Fibroblast of the aortic adventitia (primary cell): Measurements from ENCODE around the gene SYS1. TPM values are rescaled to one million over a fixed set of nuclear protein-coding genes. Genes with fewer than 3 reads are reported as not detected.

Source experiments
- DNase-seq: peaks from one replicate; pipeline ENCODE4 v3.0.0-alpha.2; 2010; ENCODE audit warnings: low read depth
- H3K4me3 ChIP-seq: 2 replicates; pipeline ENCODE4 v1.5.1; 2011; ENCODE audit warnings: low read depth, mild to moderate bottlenecking, control low read depth, low read length, moderate library complexity
- total RNA-seq: library from RNA; depleted of rRNA; stranded (reverse); fragments of >200 nt; gene quantifications from 2 replicates; pipeline ENCODE4 v1.2.3, GENCODE V29; 2012; ENCODE audit warnings: low replicate concordance
- TF ChIP-seq, protein P1 (sequence below): IDR thresholded peaks from 2 replicates; pipeline ENCODE4 v1.5.1; 2011; ENCODE audit warnings: mild to moderate bottlenecking, low read length, control low read depth, inconsistent platforms; ENCODE audit not compliant: insufficient read depth

Gene SYS1
- total RNA-seq, 1 donor: 27.9 TPM

GRCh38 chr20:45378191-45378590 lies 15.2 kb downstream of the SYS1 start, which contains the start of gene TP53TG5:
Gene TP53TG5, minus strand, starts transcription at chr20:45378325. Its CDS starts 89 bp downstream, at chr20:45378236.
- TF ChIP-seq, protein P1, sequence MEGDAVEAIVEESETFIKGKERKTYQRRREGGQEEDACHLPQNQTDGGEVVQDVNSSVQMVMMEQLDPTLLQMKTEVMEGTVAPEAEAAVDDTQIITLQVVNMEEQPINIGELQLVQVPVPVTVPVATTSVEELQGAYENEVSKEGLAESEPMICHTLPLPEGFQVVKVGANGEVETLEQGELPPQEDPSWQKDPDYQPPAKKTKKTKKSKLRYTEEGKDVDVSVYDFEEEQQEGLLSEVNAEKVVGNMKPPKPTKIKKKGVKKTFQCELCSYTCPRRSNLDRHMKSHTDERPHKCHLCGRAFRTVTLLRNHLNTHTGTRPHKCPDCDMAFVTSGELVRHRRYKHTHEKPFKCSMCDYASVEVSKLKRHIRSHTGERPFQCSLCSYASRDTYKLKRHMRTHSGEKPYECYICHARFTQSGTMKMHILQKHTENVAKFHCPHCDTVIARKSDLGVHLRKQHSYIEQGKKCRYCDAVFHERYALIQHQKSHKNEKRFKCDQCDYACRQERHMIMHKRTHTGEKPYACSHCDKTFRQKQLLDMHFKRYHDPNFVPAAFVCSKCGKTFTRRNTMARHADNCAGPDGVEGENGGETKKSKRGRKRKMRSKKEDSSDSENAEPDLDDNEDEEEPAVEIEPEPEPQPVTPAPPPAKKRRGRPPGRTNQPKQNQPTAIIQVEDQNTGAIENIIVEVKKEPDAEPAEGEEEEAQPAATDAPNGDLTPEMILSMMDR: no peak
- no peak within 1 kb of the TSS for H3K4me3 ChIP-seq
- DNase-seq: no peak

GRCh38 chr20:45387274-45387673 lies 24.3 kb downstream of the SYS1 start:
- no peak overlapping the region for H3K4me3 ChIP-seq
- TF ChIP-seq, protein P1: no peak
- DNase-seq: no peak

GRCh38 chr20:45390931-45391330 lies 28.0 kb downstream of the SYS1 start:
- TF ChIP-seq, protein P1: no peak
- no peak overlapping the region for H3K4me3 ChIP-seq
- DNase-seq: no peak

- TF ChIP-seq, protein P1: no peak
- no peak overlapping the region for H3K4me3 ChIP-seq
- no peak for DNase-seq
These were observed 28.6 kb downstream of the SYS1 start for GRCh38 chr20:45391559-45391958.

DNA sequence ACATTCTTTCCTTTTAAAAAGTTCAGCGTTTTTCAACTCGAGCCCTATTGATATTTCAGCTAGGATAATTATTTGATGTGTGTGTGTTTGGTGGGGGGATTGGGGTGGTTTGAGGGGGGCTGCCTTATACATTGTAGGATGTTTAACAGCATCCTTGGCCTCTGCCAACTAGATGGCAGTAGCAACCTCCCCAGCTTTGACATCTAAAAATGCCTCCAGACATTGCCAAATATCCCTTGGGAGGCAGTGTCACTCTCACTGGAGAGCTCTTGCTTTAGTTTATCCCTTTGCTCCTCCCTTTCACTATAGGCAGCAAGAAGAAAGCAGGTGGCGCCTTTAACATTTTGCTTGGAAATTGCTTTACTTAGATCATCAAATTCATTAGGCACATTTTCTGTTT lies 29.8 kb downstream of the SYS1 start:
- TF ChIP-seq, protein P1: no peak
- no peak overlapping the region for H3K4me3 ChIP-seq
- no peak for DNase-seq

- TF ChIP-seq, protein P1: no peak
- H3K4me3 ChIP-seq: no peak overlapping the region
- no peak for DNase-seq
These were observed 31.5 kb downstream of the SYS1 start for GRCh38 chr20:45394221-45395113.

GRCh38 chr20:45395114-45395415 lies 32.1 kb downstream of the SYS1 start:
- no peak for DNase-seq
- H3K4me3 ChIP-seq: no peak overlapping the region
- TF ChIP-seq, protein P1: no peak
